ENCODE results near the gene PKNOX2. TPM values are rescaled to one million over a fixed set of nuclear protein-coding genes. Genes with fewer than 3 reads are reported as not detected.
A peak's percentile ranks its signal among the peaks of the same experiment; 100 is the strongest.

Gene PKNOX2
- total RNA-seq, 1 experiment from 2014 or later = 0.10 TPM

DNA sequence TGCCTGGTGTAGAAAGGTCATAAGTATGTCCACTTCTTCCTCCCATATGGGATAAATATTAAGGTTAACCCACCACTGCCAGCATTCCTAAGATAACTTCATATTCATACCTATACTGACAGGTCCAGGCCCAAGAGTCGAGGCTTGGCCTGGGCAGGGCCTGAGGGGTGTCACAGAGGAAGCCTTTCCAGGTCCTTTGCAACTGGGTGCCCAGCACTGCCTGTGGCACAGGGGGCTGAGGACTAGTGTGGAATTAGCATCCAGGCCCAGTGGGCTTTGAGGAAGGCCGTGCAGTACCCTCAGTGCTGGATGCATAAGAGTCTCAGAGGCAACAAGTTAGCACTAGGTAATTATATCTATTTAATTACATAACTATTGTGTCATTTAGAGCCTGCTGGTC is 65.4 kb downstream of the PKNOX2 start:
- DNase-seq (ENCODE audit: low read depth) = no peak

- DNase-seq (ENCODE audit: low read depth) = no peak
Observed at GRCh38 chr11:125233116-125233515, 68.6 kb downstream of the PKNOX2 start.

DNA sequence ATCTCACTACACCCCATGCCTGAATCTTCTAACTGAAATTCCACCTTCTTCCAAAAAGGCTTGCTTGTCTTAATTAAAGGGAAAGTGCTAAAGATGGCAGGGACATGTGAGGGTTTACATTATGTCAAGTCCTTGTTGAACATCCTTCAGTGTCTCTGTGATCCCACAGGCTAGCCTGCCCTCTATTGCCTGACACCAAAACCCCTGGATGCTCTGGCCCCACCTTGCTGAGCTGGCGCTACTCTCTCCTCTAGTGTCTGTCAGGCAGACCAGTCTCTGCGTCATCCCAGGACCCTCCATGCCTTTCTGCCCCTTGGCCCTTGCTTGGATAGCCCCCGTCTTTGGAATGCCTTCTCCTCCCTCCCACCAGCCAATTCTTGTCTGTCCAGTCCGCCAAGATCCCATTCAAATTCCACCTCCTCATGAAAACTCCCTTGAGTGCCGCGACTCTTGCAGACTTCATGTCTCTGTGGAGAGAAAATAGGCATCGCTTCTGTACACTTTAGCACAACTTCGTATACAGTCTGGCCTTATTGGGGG is 69.3 kb downstream of the PKNOX2 start:
- DNase-seq (ENCODE audit: low read depth) = no peak

- DNase-seq (ENCODE audit: low read depth) = no peak
Observed at GRCh38 chr11:125235071-125235471, 70.5 kb downstream of the PKNOX2 start.

DNA sequence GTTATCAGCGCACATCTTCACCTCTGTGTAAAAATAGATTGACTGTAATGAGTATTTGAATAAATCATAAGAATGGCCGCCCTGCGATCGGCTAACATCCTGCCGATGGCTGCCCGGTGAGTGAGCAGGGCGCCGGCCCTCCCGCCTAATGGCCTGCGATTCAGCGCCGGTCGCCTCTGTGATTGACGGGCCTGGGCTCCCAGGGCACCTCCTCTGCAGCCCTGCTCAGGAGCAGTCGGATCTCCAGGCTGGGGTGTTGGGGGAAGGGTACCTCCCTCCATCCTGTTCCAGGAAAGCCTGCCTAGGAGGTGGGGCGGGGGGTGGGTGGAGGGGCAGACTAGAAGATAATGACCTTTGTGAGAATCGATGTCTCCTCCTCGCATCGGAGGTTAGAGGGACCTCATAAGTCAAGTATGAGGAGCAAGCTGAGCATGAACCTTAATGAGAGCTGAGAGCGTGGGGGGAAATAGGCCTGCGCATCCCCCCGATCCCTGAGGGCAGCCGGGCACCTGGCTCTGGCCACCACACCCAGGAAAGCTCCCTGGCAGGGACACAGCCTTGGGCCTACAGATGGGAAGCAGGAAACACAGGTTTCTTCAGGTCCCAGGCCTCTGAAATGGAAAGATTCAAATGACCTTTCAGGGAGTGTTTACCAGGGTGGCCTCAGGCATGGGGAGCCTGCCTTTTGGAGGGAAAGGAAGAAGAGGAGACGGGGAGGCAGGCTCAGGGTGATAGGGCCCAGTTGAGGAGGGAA is 71.7 kb downstream of the PKNOX2 start:
- DNase-seq (ENCODE audit: low read depth) = no peak

DNA sequence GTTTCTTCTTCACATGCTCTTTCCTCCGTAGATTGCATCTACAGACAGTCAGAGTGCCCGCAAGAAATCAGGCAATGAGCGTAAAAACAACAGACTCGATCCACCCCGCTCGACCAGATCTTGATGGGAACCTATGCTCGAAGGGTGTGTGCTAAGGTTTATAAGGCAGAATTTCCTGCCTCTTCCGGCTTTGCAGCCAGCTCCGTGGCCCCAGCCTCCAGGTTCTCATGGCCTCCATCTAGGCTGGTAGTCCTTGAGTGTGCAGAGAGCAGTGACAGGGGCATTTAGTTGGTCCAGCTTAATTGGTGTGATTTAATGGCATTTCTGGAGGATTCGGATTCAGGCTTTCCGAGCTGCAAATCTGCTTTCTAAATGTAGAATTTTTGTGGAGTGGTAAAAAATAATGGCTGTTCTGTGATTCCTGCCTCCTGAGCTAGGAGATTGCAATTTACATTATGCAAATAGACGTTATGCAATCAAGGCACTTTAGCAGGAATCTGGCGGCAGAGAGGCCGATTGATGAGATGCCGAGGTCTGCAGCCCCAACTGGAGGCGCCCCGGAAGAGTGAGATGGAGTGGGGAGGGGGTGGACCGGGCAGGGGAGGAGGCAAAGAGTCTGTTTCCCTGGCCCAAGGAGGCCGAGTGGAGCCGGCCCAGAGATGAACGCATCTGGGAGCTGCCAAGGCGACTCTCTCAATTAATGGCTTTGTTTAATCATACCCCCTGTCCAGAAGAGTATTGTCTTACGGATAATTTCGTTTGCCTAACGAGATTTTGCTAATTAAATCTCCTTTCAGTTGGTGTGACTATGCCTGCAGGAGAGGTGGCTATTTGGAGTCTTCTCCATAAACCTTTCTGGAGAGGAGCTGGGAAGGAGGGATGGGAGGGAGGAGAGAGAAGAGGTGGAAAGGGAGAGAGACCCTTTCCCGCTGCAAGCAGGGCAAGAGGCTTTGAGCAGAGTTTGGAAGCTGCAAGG is 75.3 kb downstream of the PKNOX2 start:
- DNase-seq (ENCODE audit: low read depth) = no peak

GRCh38 chr11:125241104-125241503 is 76.6 kb downstream of the PKNOX2 start:
- no peak for DNase-seq (ENCODE audit: low read depth)

DNA sequence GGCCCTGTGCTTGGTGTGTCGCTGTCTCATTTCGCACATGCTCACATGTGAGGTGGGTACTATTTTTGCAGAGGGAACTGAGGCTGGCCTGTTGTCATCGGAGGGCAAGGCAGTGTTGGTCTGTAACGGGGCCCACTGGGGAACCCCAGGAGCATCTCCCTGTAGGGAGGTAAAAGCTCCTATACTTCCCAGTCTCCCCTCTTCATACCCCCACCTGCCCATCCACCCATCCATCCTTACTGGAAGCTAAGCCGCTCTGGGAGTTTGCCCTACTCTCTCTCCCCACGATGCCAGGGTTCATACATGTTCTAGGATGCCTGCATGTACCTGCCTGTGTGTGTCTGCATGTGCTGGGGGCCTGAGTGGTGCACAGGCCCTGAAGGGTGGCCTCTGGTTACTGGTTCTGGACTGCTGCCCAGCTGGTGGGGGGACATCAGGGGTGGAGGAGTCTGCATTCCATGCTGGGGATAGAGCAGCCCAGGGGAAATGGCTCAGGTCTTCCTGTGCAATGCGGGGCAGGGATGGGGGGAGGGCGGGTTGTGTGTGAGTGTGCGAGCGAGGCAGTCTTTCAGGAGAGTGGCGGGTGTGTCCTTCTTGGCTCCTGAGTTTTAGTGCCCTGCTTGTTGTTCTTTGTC is 77.7 kb downstream of the PKNOX2 start:
- no peak for DNase-seq (ENCODE audit: low read depth)

DNA sequence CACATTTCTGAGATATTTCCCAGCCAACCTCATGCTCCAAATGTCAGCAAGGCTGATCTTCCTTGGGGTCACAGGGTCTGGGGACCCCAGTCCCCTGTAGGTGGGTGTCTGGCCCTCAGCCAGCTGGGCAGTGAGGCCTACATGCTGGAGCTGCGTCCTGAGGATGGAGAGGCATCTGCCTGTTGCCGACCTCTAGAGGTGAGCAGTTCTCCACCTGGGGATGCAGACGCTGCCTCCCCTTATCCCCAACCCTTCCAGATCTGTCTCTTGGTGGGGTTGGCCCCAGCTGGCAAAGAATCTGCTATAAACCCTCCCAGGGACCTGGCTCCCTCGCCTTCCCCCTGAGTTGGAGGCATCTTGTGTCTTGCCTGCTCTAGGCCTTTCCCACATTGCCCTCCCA is 79.6 kb downstream of the PKNOX2 start:
- no peak for DNase-seq (ENCODE audit: low read depth)

DNA sequence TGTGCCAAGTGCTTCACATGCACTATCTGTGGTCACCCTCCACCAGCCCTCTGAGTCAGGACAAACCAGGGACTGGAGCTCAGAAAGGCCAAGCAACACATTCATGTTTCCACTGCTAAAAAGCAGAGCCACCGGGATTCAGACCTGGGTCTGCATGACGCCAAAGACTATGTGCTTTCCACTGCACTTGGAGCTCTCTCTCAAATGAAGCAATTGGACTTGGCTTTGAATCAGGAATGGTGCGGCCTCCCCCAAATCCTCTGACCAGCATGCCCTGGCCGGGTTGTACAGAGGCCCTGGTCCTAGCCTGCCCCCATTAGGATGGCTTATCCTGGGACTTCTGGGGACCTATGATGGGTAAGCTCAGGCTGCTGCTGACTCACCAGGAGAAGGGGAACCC is 80.7 kb downstream of the PKNOX2 start:
- no peak for DNase-seq (ENCODE audit: low read depth)

- DNase-seq (ENCODE audit: low read depth) = no peak
Observed at GRCh38 chr11:125247431-125247830, 82.9 kb downstream of the PKNOX2 start.

- DNase-seq (ENCODE audit: low read depth) = no peak
Observed at GRCh38 chr11:125250318-125251213, 86.0 kb downstream of the PKNOX2 start.

- no peak for DNase-seq (ENCODE audit: low read depth)
Observed at GRCh38 chr11:125251214-125251545, 86.6 kb downstream of the PKNOX2 start.

DNA sequence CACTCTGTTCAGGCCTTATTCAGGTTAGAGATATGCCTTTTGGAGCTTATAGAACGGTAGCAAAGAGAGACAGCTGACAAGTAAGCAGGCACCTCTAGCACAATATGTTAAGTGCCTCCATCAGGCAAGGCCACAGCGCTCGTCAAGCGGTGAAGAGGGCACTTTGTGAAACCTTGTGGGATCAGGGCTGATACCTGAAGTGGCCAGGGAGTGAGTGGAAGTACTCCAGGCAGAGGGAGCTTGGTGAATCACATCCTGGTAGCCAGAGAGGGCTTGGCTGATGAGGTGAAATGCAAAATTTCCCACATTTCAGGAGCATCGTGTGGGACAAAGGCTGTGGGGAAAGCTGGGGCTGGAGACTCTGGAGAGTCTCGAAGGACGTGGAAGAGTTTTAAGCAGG is 87.4 kb downstream of the PKNOX2 start:
- DNase-seq (ENCODE audit: low read depth) = no peak

DNA sequence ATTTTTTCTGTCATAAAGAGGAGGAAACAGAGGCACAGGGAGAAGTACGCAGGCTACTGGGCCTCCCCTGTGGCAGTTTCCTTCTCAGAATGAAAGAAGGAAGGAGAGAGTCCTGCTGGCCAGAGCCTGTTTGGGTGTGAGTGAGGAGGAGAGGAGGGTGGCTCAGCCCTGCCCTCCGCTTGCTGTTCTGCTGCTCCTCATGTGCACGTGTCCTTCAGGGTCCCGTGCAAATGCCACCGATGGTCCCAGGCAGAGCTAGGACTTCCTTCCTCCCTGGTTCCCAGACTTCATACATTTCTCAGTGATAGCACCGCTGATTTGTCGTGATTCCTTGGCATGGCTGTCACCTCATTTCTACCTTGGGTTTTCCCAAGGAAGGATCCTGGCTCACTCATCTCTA is 88.7 kb downstream of the PKNOX2 start:
- no peak for DNase-seq (ENCODE audit: low read depth)

- DNase-seq (ENCODE audit: low read depth) = no peak
Observed at GRCh38 chr11:125253795-125254525, 89.4 kb downstream of the PKNOX2 start.

GRCh38 chr11:125256541-125257189 is 92.1 kb downstream of the PKNOX2 start:
- no peak for DNase-seq (ENCODE audit: low read depth)

DNA sequence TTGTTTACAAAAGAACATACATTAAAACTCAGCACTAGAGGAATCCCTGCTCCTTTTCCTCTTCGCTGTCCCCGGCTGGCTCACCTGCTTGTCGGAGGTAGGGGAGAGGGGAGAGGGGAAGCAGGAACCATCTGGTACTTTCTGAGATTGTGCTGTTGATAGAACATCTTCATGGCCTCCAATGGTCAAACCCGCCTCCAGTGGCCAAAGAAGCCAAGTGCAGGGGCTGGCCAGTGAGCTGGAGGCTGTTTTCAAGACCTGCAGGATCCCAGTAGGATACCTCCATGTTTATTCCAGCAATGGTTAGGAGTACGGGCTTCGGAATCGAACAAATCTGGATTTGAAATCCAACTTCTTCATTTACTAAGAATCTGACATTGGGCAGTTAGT is 92.6 kb downstream of the PKNOX2 start:
- peak; percentile 11 for DNase-seq (ENCODE audit: low read depth)

- DNase-seq (ENCODE audit: low read depth) = no peak
Observed at GRCh38 chr11:125257751-125258150, 93.2 kb downstream of the PKNOX2 start.

Data from HT1080 (cell line).